ENCODE results near the gene SPDYC.

The SPDYC gene

DNA sequence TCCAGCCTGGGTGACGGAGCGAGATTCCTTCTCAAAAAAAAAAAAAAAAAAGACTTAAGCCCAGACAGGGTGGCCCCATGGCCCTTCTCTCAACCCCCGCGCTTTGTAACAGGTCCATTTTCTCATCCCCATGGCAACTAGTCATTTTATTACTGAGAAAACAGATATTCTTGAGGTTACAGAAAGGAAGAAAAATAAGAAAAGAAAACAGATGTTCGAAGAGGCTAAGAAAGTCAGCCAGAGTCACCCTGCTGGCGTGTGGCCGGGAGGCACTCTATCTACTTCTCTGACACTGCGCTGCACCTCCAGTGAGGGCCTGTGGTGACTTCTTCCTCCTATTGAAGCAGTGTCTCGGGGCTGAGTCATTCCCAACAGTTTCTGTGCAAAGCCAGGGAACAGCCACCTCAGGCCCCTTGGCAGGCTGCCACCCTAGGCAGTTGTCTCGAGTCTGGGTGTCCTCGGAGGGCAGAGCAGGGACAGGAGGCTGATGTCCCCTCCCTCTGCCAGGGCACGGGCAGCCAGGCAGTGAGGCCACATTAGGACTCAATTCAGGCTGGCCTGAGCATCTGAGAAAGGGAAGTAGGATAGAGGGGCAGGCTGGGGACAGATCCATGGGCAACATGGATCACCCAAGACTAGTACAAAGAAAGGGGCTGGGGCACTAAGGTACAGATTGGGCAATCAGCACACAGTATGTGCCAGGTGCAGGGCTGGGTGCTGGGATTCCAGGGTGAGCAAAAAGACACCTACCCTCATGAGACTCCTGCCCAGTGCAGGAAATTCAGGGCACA lies 19.3 kb upstream of the SPDYC start:
- no peak overlapping the region for H3K4me3 ChIP-seq (replicated peaks; ENCODE audit: low read depth, low read length)
- peak; percentile 78 for DNase-seq (ENCODE audit: extremely low read depth, low read depth)
- TF ChIP-seq, protein P1, sequence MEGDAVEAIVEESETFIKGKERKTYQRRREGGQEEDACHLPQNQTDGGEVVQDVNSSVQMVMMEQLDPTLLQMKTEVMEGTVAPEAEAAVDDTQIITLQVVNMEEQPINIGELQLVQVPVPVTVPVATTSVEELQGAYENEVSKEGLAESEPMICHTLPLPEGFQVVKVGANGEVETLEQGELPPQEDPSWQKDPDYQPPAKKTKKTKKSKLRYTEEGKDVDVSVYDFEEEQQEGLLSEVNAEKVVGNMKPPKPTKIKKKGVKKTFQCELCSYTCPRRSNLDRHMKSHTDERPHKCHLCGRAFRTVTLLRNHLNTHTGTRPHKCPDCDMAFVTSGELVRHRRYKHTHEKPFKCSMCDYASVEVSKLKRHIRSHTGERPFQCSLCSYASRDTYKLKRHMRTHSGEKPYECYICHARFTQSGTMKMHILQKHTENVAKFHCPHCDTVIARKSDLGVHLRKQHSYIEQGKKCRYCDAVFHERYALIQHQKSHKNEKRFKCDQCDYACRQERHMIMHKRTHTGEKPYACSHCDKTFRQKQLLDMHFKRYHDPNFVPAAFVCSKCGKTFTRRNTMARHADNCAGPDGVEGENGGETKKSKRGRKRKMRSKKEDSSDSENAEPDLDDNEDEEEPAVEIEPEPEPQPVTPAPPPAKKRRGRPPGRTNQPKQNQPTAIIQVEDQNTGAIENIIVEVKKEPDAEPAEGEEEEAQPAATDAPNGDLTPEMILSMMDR (IDR thresholded peaks at IDR 0.05; ENCODE audit: low read depth, low read length, missing control alignments): no peak

DNA sequence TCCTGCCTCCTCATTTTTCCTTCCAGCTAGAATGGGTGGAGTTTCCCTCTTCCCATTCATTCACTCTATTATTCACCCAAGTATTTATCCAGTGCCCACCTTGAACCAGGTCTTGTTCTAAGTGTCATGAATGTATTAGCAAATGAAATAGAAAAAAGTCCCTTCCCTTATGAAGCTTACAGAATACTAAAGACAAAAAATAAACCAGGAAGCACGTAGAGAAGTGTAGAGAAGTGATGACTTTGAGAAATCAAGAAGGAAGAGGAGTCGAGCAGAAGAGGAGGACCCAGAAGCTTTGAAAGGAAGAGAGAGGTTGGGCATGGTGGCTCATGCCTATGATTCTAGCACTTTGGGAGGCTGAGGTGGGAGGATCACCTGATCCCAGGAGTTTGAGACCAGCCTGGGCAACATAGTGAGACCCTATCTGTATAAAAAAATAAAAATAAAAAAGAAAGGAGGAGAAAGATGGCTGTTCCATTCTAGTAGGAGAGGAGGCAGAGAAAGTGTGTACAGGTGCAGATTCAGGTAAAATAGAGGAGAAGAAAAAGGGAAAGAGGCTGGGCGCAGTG lies 18.6 kb upstream of the SPDYC start:
- TF ChIP-seq, protein P1 (IDR thresholded peaks at IDR 0.05; ENCODE audit: low read depth, low read length, missing control alignments): no peak
- DNase-seq (ENCODE audit: extremely low read depth, low read depth): no peak
- no peak overlapping the region for H3K4me3 ChIP-seq (replicated peaks; ENCODE audit: low read depth, low read length)

DNA sequence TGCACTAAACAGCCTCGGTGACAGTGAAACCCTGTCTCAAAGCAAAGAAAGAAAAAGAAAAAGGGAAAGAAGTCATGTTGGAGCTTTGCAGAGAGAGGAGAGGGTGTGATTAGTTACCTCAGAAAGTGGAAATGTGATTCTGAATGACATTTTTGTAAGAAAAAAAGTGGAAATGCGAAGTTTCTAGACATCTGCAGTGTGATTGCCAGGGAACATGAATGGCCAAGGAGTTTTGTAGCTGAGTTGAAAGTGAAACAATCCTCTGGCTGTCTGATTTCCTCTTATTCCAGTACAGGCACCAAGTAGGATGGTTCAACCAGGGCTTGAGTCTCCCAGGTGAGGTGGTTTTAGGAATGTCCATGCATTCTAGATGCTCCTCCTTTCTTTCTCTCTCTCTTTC lies 17.9 kb upstream of the SPDYC start:
- no peak for DNase-seq (ENCODE audit: extremely low read depth, low read depth)
- no peak overlapping the region for H3K4me3 ChIP-seq (replicated peaks; ENCODE audit: low read depth, low read length)
- TF ChIP-seq, protein P1 (IDR thresholded peaks at IDR 0.05; ENCODE audit: low read depth, low read length, missing control alignments): no peak

DNA sequence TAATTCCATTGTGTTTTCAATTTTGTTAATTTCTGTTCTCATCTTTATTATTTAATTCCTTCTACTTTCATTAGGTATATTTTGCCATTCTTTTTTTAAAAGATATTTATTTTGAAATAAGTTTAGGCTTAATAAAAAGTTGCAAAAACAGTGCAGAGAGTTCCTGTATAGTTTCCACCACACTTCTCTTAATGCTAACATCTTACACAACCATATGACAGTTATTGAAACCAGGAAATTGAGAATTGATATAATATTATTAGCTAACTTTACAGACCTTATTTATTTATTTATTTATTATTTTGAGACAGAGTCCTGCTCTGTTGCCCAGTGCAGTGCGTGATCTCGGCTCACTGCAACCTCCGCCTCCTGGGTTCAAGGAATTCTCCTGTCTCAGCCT lies 13.8 kb upstream of the SPDYC start:
- no peak for DNase-seq (ENCODE audit: extremely low read depth, low read depth)
- TF ChIP-seq, protein P1 (IDR thresholded peaks at IDR 0.05; ENCODE audit: low read depth, low read length, missing control alignments): no peak
- H3K4me3 ChIP-seq (replicated peaks; ENCODE audit: low read depth, low read length): no peak overlapping the region

GRCh38 chr11:65156926-65157325 lies 13.1 kb upstream of the SPDYC start:
- TF ChIP-seq, protein P1 (IDR thresholded peaks at IDR 0.05; ENCODE audit: low read depth, low read length, missing control alignments): no peak
- no peak for DNase-seq (ENCODE audit: extremely low read depth, low read depth)
- no peak overlapping the region for H3K4me3 ChIP-seq (replicated peaks; ENCODE audit: low read depth, low read length)

GRCh38 chr11:65157336-65157735 lies 12.7 kb upstream of the SPDYC start:
- TF ChIP-seq, protein P1 (IDR thresholded peaks at IDR 0.05; ENCODE audit: low read depth, low read length, missing control alignments): no peak
- H3K4me3 ChIP-seq (replicated peaks; ENCODE audit: low read depth, low read length): no peak overlapping the region
- no peak for DNase-seq (ENCODE audit: extremely low read depth, low read depth)

Measured in HFF-Myc (cell line).